MCF 10A (cell line): ENCODE measurements around the gene ZNF549. TPM values are rescaled to one million over a fixed set of nuclear protein-coding genes. Genes with fewer than 3 reads are reported as not detected.
"Not testable (repeated sequence)": the region's sequence is repeated elsewhere in the genome, so short reads cannot be mapped to it uniquely, and the experiment has no call there.

ENCODE experiments used
- Bru-seq: library from RNA; stranded (reverse); fragments of 400-500 nt; gene quantifications from one replicate; lab custom pipeline; 2021; lab: Mats Ljungman, UMichigan
- BruChase-seq, 2 experiments: library from RNA; stranded (reverse); fragments of 400-500 nt; gene quantifications; one replicate each; lab custom pipeline; 2021; lab: Mats Ljungman, UMichigan
- BruUV-seq: library from RNA; stranded (reverse); fragments of 400-500 nt; replicated peaks from 2 replicates; lab custom pipeline; 2021; lab: Mats Ljungman, UMichigan
- CTCF ChIA-PET: fragments of 300-600 bp; sonication (Branson Sonifier 250); formaldehyde crosslinking; extraction: SDS; loops from one replicate; lab custom pipeline; 2021; ENCODE audit warnings: antibody characterized with exemption, inconsistent platforms; lab: Yijun Ruan, JAX
- POLR2A ChIA-PET: fragments of 300-600, 350-650 bp; sonication (Branson Sonifier 250); formaldehyde crosslinking; extraction: SDS; loops from one replicate; lab custom pipeline; 2020; ENCODE audit warnings: antibody characterized with exemption, inconsistent platforms; lab: Yijun Ruan, JAX
- DNase-seq: peaks from one replicate; pipeline ENCODE4 v3.0.0-alpha.2; 2018; ENCODE audit not compliant: unreplicated experiment
- H3K27ac Mint-ChIP-seq: one replicate; pipeline ENCODE4 v1.8.0; 2022; ENCODE audit warnings: mild to moderate bottlenecking, low read depth, mixed read lengths; ENCODE audit not compliant: unreplicated experiment
- H3K27me3 Mint-ChIP-seq: one replicate; pipeline ENCODE4 v1.8.0; 2022; ENCODE audit warnings: mixed read lengths; ENCODE audit not compliant: insufficient read depth, unreplicated experiment
- H3K36me3 Mint-ChIP-seq: one replicate; pipeline ENCODE4 v1.8.0; 2022; ENCODE audit warnings: mild to moderate bottlenecking, moderate library complexity, mixed read lengths; ENCODE audit not compliant: insufficient read depth, unreplicated experiment
- H3K4me1 Mint-ChIP-seq: one replicate; pipeline ENCODE4 v1.8.0; 2022; ENCODE audit warnings: mixed read lengths; ENCODE audit not compliant: insufficient read depth, unreplicated experiment
- H3K4me3 Mint-ChIP-seq: one replicate; pipeline ENCODE4 v1.8.0; 2022; ENCODE audit warnings: mild to moderate bottlenecking, moderate library complexity, mixed read lengths; ENCODE audit not compliant: unreplicated experiment
- H3K9me3 Mint-ChIP-seq: one replicate; pipeline ENCODE4 v1.8.0; 2022; ENCODE audit warnings: mixed read lengths; ENCODE audit not compliant: unreplicated experiment
- intact Hi-C: fragments of 100-400 bp; cut with micrococcal nuclease; formaldehyde crosslinking; loops from 2 replicates; pipeline ENCODE4 v1.14.1; 2022
- long read RNA-seq: library from polyadenylated mRNA; stranded (forward); transcript quantifications from one replicate; pipeline ENCODE4 v2.0.0, GENCODE V29; 2022
- total RNA-seq: library from RNA; stranded (reverse); gene quantifications from 2 replicates; pipeline ENCODE4 v1.2.3, GENCODE V29; 2022
- TF ChIP-seq, protein P1 (sequence below): fragments of 200-600 bp; IDR thresholded peaks from one replicate; pipeline ENCODE4 v1.8.0; 2022; ENCODE audit warnings: antibody characterized with exemption, mild to moderate bottlenecking; ENCODE audit not compliant: unreplicated experiment

The ZNF549 gene
- 3.9 and 5.3 TPM in 2 replicates for total RNA-seq
- Bru-seq, nascent RNA, result percentile 58 among the genes with signal in this experiment
- BruChase-seq, experiment 1, labeled RNA remaining after a 6-hour chase, result percentile 55 among the genes with signal in this experiment
- BruChase-seq, experiment 2, labeled RNA remaining after a 2-hour chase, result percentile 68 among the genes with signal in this experiment
- long read RNA-seq, full-length matches to known transcripts, result 4 of 7 reads
- long read RNA-seq, partial matches to known transcripts, result 0 of 7 reads
- long read RNA-seq, other reads (novel, unspliced or antisense), result 3 of 7 reads

DNA sequence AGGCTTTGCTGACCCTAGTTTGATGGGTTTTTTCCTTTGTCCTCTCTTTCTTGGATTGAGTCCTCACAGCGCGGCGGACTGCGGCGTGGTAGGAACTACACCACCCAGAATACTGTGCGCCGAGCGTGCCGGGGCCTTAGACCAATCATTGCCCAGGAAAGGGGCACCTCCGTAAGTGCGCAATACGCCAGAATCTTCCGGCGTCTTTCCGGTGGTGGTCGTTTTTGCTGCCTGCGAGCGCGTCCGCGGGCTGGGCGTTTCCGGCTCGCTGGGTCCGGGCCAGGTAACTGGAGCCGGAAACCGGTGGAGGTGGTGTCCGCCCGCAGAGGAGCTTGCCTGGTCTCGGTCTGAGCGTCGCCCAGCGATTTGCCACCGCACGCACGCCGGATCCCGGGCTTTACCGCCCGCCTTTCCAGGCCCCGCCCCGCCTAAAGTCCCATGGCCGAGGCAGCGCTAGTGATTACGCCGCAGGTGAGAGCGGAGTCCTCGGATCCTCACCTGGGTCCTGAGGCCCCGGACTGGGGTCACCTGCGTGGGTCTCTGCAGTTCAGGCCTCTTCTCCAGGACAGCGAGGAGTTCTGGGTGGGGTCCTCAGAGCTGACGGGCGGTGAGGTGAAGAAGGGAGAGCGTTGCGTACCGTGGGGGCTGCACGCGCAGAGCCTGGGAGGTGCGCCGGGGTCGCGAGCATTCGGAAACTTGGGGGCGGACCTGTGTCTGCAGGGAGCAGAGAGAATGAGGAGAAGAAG lies at the start of gene ZNF549:
Gene ZNF549 (plus strand): TSS at position 221 of the 746 bp plus-strand sequence. CDS start 218 bp downstream, at position 439.
- H3K27me3 Mint-ChIP-seq, result no peaks in the 10 kb centered on the region
- POLR2A ChIA-PET, result interaction anchor here (0.7 to 1.3 kb wide), 4 partner anchors 9 to 292 kb away, joined by 3 to 4 read pairs (median 3); partner anchors contain the start of gene ZNF551
- TF ChIP-seq, protein P1, sequence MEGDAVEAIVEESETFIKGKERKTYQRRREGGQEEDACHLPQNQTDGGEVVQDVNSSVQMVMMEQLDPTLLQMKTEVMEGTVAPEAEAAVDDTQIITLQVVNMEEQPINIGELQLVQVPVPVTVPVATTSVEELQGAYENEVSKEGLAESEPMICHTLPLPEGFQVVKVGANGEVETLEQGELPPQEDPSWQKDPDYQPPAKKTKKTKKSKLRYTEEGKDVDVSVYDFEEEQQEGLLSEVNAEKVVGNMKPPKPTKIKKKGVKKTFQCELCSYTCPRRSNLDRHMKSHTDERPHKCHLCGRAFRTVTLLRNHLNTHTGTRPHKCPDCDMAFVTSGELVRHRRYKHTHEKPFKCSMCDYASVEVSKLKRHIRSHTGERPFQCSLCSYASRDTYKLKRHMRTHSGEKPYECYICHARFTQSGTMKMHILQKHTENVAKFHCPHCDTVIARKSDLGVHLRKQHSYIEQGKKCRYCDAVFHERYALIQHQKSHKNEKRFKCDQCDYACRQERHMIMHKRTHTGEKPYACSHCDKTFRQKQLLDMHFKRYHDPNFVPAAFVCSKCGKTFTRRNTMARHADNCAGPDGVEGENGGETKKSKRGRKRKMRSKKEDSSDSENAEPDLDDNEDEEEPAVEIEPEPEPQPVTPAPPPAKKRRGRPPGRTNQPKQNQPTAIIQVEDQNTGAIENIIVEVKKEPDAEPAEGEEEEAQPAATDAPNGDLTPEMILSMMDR, result no peak
- CTCF ChIA-PET, result interaction anchor here (0.9 kb wide), 1 partner anchor 425 kb away, joined by 3 read pairs; no protein-coding TSS in a partner anchor
- BruUV-seq, result TSS peak; percentile 29
- H3K9me3 Mint-ChIP-seq, result peaks cover 21% of the 10 kb centered on the region
- intact Hi-C loops, result loop anchor here (1.0 kb wide), 1 partner anchor 40 kb away; the partner anchor contains the start of gene ZNF419
- peak; percentile 93 for DNase-seq
- H3K27ac Mint-ChIP-seq, result peak within 1 kb of the TSS; percentile 74
- H3K4me1 Mint-ChIP-seq, result peaks cover 17% of the 10 kb centered on the region
- H3K4me3 Mint-ChIP-seq, result peak within 1 kb of the TSS; percentile 92
- H3K36me3 Mint-ChIP-seq, result peaks cover 6% of the 10 kb centered on the region

DNA sequence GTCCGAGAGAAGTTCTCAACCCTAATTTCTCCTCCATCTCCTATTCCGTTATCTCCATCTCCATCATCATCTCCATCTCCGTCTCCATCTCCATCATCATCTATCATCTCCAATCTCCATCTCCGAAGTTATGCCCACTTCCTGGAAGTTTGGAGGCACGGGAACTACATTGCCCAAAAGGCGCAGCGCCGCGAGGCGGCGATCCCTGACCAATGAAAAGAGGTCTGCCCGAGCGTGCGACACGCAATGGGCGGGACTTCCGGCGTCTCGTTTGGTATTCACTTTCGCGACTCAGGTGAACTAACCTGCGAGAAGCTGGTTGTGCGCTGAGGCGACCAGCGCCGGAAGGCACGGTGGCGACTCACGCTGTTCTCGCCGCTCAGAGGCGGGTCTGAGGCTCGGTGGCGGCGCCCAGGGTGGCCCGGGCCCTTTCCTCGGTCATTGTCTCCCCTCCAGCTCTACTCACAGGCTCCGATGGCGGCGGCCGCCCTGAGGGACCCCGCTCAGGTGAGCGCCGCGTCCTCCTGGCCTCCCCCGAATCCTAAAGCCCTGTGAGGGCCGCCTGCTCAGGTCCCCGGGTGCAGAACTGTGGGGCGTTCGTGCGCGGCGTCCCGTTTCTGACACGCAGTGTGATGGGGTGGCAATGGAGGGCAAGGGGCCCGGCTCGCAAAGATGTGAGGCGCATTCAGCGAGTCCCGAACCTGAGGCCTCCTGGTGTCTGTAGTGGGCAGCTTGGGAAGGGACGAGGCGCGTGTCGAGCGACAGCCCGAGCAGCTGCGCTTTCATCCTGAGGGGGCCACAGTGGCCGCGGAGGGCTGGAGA lies 39.5 kb upstream of the ZNF549 start, which contains the start of gene ZNF419:
Gene ZNF419 (plus strand): TSS at position 274 of the 822 bp plus-strand sequence. CDS start 201 bp downstream, at position 475.
- peaks cover 38% of the 10 kb centered on the region for H3K9me3 Mint-ChIP-seq
- DNase-seq, result peak; percentile 93
- H3K36me3 Mint-ChIP-seq, result peaks cover 39% of the 10 kb centered on the region
- BruUV-seq, CTCF ChIA-PET, H3K27ac Mint-ChIP-seq, H3K27me3 Mint-ChIP-seq: not testable (repeated sequence)
- peaks cover 15% of the 10 kb centered on the region for H3K4me1 Mint-ChIP-seq
- H3K4me3 Mint-ChIP-seq, result peak within 1 kb of the TSS; percentile 70
- intact Hi-C loops, result loop anchor here (1.0 kb wide), 1 partner anchor 40 kb away; the partner anchor contains the start of gene ZNF549
- POLR2A ChIA-PET, result interaction anchor here (0.6 to 1.6 kb wide), 15 partner anchors 10 to 839 kb away, joined by 3 to 9 read pairs (median 3); partner anchors contain the start of genes ZNF749, ZNF772, ZNF773 and ZSCAN22

DNA sequence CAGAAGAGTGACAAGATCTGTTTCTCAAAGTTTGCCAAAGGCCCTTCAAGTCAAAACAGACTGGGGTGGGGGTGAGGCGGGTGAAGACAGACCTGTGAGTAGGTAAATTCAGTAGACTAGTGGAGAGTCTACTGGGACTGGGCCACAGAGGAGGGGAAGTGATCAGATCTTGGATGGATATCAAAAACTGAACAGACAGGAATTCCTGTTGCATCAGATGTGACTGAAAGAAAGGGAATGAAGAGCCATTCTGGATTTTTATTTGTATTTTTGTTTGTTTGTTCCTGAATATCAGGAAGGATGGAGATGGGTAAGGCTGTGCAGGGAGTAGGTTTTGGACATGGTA lies 38.9 kb upstream of the ZNF549 start:
- H3K4me3 Mint-ChIP-seq, result peak overlapping the region; percentile 70
- BruUV-seq, intact Hi-C loops, H3K27me3 Mint-ChIP-seq, CTCF ChIA-PET, H3K27ac Mint-ChIP-seq, DNase-seq: not testable (repeated sequence)
- H3K4me1 Mint-ChIP-seq, result peaks cover 15% of the 10 kb centered on the region
- POLR2A ChIA-PET, result interaction anchor here (0.7 to 1.6 kb wide), 5 partner anchors 11 to 838 kb away, joined by 3 to 8 read pairs (median 4); partner anchors contain the start of genes ZNF772, ZNF773 and ZSCAN22
- H3K9me3 Mint-ChIP-seq, result peaks cover 44% of the 10 kb centered on the region
- peaks cover 43% of the 10 kb centered on the region for H3K36me3 Mint-ChIP-seq

DNA sequence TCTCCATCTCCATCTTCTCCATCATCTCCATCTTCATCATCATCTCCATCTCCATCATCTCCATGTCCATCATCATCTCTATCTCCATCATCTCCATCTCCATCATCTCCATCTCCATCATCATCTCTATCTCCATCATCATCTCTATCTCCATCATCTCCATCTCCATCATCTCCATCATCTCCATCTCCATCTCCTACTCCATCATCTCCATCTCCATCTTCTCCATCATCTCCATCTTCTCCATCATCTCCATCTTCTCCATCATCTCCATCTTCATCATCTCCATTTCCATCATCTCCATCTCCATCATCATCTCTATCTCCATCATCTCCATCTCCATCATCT lies 27.9 kb upstream of the ZNF549 start:
- Mint-ChIP-seq H3K27ac (peak overlapping the region; percentile 83), H3K4me3 (peak overlapping the region; percentile 79), H3K9me3 (peaks cover 29% of the 10 kb centered on the region), H3K36me3 (peaks cover 27% of the 10 kb centered on the region), H3K4me1 (peaks cover 12% of the 10 kb centered on the region)
- not testable (repeated sequence) for BruUV-seq, H3K27me3 Mint-ChIP-seq, DNase-seq
- POLR2A ChIA-PET, result interaction anchor here (0.9 to 1.7 kb wide), 4 partner anchors 12 to 320 kb away, joined by 3 to 7 read pairs (median 4); partner anchors contain the start of genes ZNF419 and ZNF772
- CTCF ChIA-PET, result interaction anchor here (0.6 kb wide), 1 partner anchor 395 kb away, joined by 3 read pairs; no protein-coding TSS in a partner anchor
- intact Hi-C loops, result loop anchor here (10.0 kb wide), 1 partner anchor 395 kb away; no protein-coding TSS in a partner anchor

DNA sequence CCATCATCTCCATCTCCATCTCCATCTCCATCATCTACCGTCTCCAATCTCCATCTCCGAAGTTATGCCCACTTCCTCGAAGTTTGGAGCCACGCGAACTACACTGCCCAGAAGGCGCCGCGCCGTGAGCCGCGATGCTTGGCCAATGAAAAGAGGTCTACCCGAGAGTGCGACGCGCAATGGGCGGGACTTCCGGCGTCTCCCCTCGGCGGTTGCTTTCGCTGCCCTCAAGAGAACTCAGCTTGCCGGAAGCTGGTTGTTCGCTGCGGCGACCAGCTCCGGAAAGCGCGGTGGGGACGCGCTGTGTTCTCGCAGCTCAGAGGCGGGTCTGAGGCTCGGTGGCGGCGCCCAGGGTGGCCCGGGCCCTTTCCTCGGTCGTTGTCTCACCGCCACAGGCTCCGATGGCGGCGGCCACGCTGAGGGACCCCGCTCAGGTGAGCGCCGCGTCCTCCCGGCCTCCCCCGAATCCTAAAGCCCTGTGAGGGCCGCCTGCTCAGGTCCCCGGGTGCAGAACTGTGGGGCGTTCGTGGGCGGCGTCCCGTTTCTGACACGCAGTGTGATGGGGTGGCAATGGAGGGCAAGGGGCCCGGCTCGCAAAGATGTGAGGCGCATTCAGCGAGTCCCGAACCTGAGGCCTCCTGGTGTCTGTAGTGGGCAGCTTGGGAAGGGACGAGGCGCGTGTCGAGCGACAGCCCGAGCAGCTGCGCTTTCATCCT lies 27.3 kb upstream of the ZNF549 start, which contains the start of gene ZNF773:
Gene ZNF773 (plus strand): TSS at position 259 of the 716 bp plus-strand sequence. CDS start 143 bp downstream, at position 402.
- not testable (repeated sequence) for H3K27me3 Mint-ChIP-seq, BruUV-seq
- DNase-seq, result peak; percentile 81
- Mint-ChIP-seq H3K36me3 (peaks cover 23% of the 10 kb centered on the region), H3K9me3 (peaks cover 30% of the 10 kb centered on the region), H3K27ac (peak within 1 kb of the TSS; percentile 83), H3K4me3 (peak within 1 kb of the TSS; percentile 79), H3K4me1 (peaks cover 12% of the 10 kb centered on the region)
- ChIA-PET POLR2A (interaction anchor here (0.7 to 1.7 kb wide), 7 partner anchors 10 to 320 kb away, joined by 3 to 7 read pairs (median 3); partner anchors contain the start of genes ZNF419 and ZNF772), CTCF (interaction anchor here (0.6 kb wide), 2 partner anchors 395 to 414 kb away, joined by 3 read pairs; no protein-coding TSS in a partner anchor)
- intact Hi-C loops, result loop anchor here (10.0 kb wide), 1 partner anchor 395 kb away; no protein-coding TSS in a partner anchor

DNA sequence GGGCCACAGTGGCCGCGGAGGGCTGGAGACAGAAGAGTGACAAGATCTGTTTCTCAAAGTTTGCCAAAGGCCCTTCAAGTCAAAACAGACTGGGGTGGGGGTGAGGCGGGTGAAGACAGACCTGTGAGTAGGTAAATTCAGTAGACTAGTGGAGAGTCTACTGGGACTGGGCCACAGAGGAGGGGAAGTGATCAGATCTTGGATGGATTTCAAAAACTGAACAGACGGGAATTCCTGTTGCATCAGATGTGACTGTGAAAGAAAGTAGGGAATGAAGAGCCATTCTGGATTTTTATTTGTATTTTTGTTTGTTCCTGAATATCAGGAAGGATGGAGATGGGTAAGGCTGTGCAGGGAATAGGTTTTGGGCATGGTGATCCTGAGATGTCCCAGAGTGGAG lies 26.8 kb upstream of the ZNF549 start:
- H3K4me1 Mint-ChIP-seq, result peaks cover 12% of the 10 kb centered on the region
- peak; percentile 24 for DNase-seq
- BruUV-seq, result TSS peak; percentile 32
- H3K9me3 Mint-ChIP-seq, result peaks cover 30% of the 10 kb centered on the region
- ChIA-PET POLR2A (interaction anchor here (0.7 to 1.7 kb wide), 7 partner anchors 9 to 319 kb away, joined by 3 to 7 read pairs (median 3); partner anchors contain the start of genes ZNF419, ZNF549 and ZNF772), CTCF (interaction anchor here (0.6 kb wide), 2 partner anchors 316 to 414 kb away, joined by 3 to 4 read pairs; no protein-coding TSS in a partner anchor)
- H3K27me3 Mint-ChIP-seq, intact Hi-C loops: not testable (repeated sequence)
- peak overlapping the region; percentile 83 for H3K27ac Mint-ChIP-seq
- H3K36me3 Mint-ChIP-seq, result peaks cover 26% of the 10 kb centered on the region
- H3K4me3 Mint-ChIP-seq, result peak overlapping the region; percentile 79
